ENCODE results near the gene KLHL29. TPM values are rescaled to one million over a fixed set of nuclear protein-coding genes. Genes with fewer than 3 reads are reported as not detected.

Gene KLHL29
- total RNA-seq, 1 donor from 2014 or later, result 8.0 TPM

DNA sequence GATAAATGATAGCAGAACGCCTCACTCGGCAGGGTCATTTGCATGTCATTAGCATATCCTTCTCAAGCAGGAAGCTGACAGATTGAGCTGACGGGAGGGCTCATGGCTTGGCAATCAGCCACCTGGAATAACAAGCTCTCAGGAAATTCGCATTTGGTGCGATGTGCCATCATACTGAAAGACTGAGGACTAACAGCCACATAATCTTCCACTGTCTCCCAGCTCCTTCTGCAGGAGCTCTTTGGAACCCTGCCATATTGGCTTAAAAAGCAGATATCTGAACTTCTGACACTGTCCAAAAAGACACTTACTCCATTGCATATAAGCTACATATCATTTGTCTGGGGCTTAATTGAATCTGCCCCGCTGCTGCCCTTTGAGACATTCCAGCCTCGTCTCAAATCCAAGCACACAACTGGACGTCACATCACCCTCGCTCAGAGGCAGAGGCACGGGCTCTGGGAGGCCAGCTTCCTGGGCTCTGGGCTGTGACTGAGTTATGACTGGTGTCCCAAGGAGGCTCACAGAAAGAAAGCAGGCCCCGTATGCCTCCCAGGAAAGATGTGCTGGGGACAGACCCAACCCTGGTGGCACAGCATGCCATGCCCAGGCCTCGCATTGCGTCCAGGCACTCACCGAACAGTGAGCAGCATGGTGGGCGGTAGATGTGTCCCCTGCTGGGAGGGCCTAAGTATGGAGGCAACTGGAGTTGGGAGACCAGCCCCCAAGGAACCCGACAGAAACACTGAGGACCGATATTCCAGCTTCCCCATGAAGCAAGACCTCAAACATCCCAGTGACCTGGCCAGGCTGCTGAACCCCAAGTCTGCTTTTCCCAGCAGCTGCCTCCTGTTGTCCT lies 314.0 kb downstream of the KLHL29 start:
- Mint-ChIP-seq H3K27me3 (ENCODE audit: low read depth) (no peaks in the 10 kb centered on the region), H3K9me3 (ENCODE audit: low read depth) (peaks cover 4% of the 10 kb centered on the region), H3K4me3 (ENCODE audit: unreplicated experiment) (no peak overlapping the region), H3K27ac (ENCODE audit: unreplicated experiment) (no peak overlapping the region), H3K36me3 (ENCODE audit: low read depth) (peaks cover 28% of the 10 kb centered on the region), H3K4me1 (ENCODE audit: low read depth) (no peaks in the 10 kb centered on the region)
- TF ChIP-seq, protein P1, sequence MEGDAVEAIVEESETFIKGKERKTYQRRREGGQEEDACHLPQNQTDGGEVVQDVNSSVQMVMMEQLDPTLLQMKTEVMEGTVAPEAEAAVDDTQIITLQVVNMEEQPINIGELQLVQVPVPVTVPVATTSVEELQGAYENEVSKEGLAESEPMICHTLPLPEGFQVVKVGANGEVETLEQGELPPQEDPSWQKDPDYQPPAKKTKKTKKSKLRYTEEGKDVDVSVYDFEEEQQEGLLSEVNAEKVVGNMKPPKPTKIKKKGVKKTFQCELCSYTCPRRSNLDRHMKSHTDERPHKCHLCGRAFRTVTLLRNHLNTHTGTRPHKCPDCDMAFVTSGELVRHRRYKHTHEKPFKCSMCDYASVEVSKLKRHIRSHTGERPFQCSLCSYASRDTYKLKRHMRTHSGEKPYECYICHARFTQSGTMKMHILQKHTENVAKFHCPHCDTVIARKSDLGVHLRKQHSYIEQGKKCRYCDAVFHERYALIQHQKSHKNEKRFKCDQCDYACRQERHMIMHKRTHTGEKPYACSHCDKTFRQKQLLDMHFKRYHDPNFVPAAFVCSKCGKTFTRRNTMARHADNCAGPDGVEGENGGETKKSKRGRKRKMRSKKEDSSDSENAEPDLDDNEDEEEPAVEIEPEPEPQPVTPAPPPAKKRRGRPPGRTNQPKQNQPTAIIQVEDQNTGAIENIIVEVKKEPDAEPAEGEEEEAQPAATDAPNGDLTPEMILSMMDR (IDR thresholded peaks at IDR 0.05), result no peak
- DNase-seq (ENCODE audit: low spot score), result no peak

DNA sequence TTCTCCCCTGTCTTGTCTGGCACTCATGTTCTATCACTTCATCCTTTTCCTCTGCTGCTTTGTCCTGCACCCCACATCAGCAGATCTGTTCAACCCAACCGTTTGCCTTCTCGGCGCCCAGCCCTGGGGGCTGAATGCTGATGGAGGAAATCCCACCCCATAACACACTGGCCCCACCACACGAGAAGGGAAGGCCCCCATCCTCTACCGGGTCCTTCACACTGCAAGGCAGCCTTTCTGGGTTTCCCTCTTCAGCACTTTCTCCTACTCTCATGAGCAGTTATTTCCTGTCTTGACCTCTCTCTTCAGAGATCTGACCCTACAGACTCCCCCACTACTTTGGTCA lies 314.6 kb downstream of the KLHL29 start:
- Mint-ChIP-seq H3K27me3 (ENCODE audit: low read depth) (no peaks in the 10 kb centered on the region), H3K36me3 (ENCODE audit: low read depth) (peaks cover 26% of the 10 kb centered on the region), H3K4me1 (ENCODE audit: low read depth) (no peaks in the 10 kb centered on the region), H3K27ac (ENCODE audit: unreplicated experiment) (no peak overlapping the region), H3K9me3 (ENCODE audit: low read depth) (peaks cover 4% of the 10 kb centered on the region), H3K4me3 (ENCODE audit: unreplicated experiment) (no peak overlapping the region)
- TF ChIP-seq, protein P1 (IDR thresholded peaks at IDR 0.05), result no peak
- no peak for DNase-seq (ENCODE audit: low spot score)

DNA sequence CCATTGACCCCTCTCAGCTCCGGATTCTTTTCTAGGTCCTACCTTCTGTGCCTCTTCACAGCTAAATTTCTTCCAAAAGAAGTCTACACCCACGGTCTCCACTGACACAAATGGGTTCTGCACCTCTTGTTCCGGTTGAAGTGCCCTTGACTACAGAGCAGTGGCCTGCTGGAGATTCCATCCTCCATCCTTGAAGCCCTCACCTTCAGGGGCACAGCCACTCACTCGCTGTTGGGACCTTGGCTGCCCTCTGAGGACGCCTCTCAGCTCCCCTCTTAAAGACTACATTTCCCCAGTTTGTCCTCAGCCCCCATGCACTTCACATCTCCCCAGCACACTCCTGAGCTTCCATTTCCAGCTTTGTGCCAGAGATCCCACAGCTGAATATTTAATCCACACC lies 315.6 kb downstream of the KLHL29 start:
- H3K4me3 Mint-ChIP-seq (ENCODE audit: unreplicated experiment), result no peak overlapping the region
- H3K27ac Mint-ChIP-seq (ENCODE audit: unreplicated experiment), result no peak overlapping the region
- TF ChIP-seq, protein P1 (IDR thresholded peaks at IDR 0.05), result no peak
- H3K4me1 Mint-ChIP-seq (ENCODE audit: low read depth), result no peaks in the 10 kb centered on the region
- H3K36me3 Mint-ChIP-seq (ENCODE audit: low read depth), result peaks cover 26% of the 10 kb centered on the region
- no peak for DNase-seq (ENCODE audit: low spot score)
- H3K9me3 Mint-ChIP-seq (ENCODE audit: low read depth), result peaks cover 4% of the 10 kb centered on the region
- H3K27me3 Mint-ChIP-seq (ENCODE audit: low read depth), result no peaks in the 10 kb centered on the region

DNA sequence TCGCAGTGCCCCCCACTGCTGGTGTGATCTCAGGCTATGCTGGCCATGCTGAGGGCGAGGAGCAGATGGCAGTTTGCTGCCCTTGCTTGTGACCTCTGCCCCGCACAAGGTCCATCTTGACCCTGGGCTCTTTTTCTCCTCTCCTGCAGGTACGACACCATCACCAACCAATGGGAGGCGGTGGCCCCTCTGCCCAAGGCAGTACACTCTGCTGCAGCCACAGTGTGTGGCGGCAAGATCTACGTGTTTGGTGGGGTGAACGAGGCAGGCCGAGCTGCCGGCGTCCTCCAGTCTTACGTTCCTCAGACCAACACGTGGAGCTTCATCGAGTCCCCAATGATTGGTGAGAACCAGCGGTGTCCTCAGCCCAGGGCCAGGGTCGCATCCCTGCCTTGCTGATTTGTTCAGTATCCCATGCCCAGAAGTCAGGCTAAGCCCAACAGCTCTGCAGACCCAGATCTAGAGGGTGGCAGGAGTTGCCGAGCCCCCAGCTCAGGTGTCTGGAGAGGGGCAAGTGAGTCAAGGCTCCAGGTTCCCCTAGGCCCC lies 318.1 kb downstream of the KLHL29 start:
- Mint-ChIP-seq H3K9me3 (ENCODE audit: low read depth) (peaks cover 4% of the 10 kb centered on the region), H3K36me3 (ENCODE audit: low read depth) (peaks cover 37% of the 10 kb centered on the region), H3K4me3 (ENCODE audit: unreplicated experiment) (no peak overlapping the region), H3K27me3 (ENCODE audit: low read depth) (no peaks in the 10 kb centered on the region), H3K4me1 (ENCODE audit: low read depth) (peaks cover 9% of the 10 kb centered on the region), H3K27ac (ENCODE audit: unreplicated experiment) (no peak overlapping the region)
- TF ChIP-seq, protein P1 (IDR thresholded peaks at IDR 0.05), result no peak
- DNase-seq (ENCODE audit: low spot score), result no peak

DNA sequence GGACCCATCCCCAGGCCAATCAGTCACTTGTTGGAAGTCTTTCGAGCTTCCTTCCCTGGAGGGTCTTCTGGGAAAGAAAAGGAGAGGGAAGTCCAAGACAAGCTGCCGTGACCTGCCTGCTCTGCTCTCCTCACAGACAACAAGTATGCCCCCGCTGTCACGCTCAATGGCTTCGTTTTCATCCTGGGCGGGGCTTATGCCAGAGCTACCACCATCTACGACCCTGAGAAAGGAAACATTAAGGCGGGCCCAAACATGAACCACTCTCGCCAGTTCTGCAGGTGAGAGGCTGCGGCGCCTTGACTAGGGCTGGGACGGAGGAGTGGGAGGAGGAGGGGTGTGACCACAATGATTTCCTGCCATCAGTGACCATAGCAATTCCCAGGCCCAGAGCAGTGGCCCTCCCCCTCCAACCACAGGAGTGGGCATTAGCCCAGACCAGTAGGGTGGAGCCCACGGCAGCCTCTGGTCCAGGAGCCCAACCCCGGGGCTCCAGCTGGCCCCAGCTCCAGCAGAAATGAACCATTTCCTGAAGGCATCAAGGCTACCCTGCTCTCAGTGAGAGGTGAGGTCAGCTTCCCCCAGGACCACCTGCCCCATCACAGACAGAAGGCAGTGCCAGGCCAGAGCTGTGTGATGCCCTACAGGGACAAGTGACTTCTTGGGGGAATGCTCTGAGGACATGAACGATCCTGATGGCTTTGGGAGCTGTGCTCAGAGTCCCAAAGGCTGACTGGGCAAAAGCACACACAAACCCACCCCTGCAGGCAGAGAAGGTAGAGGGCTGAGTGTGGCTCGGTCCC lies 318.8 kb downstream of the KLHL29 start:
- DNase-seq (ENCODE audit: low spot score), result no peak
- H3K9me3 Mint-ChIP-seq (ENCODE audit: low read depth), result peaks cover 4% of the 10 kb centered on the region
- TF ChIP-seq, protein P1 (IDR thresholded peaks at IDR 0.05), result no peak
- H3K27ac Mint-ChIP-seq (ENCODE audit: unreplicated experiment), result no peak overlapping the region
- H3K4me1 Mint-ChIP-seq (ENCODE audit: low read depth), result peaks cover 9% of the 10 kb centered on the region
- H3K4me3 Mint-ChIP-seq (ENCODE audit: unreplicated experiment), result no peak overlapping the region
- peaks cover 37% of the 10 kb centered on the region for H3K36me3 Mint-ChIP-seq (ENCODE audit: low read depth)
- no peaks in the 10 kb centered on the region for H3K27me3 Mint-ChIP-seq (ENCODE audit: low read depth)

Measured in chondrocyte (in vitro differentiated cells).